ENCODE results near the gene ITGB1BP2.
"Not testable (repeated sequence)": the region's sequence is repeated elsewhere in the genome, so short reads cannot be mapped to it uniquely, and the experiment has no call there.

GRCh38 chrX:71300064-71300463, 1.5 kb upstream of the ITGB1BP2 start:
- not testable (repeated sequence) for TF ChIP-seq CTCF, POLR2A (IDR thresholded peaks at IDR 0.05)

Data from lower leg skin (tissue), 3 donors.